HG02588 (cell line): Measurements from ENCODE around the gene CALHM2.

ENCODE experiments used
- ATAC-seq: cut with Tn5 transposase; IDR thresholded peaks from one replicate; pipeline ENCODE4 v1.9.1; 2021; ENCODE audit warnings: mild to moderate bottlenecking, moderate library complexity; ENCODE audit not compliant: unreplicated experiment

Gene CALHM2

DNA sequence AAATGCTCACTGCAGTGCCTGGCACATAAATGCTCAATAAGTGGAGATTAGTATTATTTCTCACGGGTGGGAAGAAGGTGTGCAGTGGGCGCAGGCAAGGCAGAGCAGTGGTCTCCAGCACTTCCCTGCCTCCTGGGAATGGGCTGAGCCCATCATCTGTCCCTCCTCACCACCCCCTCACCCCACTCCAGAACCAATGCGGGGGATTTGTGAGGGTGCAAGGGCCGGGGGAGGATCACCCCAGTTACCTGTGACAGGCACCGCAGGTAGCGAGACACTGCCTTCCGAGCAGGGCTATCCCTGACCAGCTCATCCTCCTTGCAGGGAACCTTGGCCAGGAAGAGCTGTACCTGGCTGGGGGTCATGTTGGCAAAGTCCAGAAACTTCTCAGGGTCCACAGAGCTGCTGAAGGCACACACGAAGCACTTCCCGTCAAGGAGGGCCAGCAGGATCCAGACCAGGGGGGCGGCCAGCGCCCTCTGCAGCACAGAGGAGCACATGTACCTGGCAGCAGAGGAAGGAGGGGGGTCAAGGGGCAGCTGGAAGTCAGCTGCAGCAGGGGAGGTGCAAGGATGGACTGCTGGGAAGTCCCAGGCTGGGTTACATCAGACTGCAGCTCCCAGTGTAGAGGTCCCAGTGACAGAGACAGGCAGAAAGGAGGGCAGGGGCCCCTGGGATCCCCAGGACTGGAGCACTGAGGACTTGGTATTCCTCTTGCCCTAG is 24.0 kb upstream of the CALHM2 start:
- peak; percentile 32 for ATAC-seq

DNA sequence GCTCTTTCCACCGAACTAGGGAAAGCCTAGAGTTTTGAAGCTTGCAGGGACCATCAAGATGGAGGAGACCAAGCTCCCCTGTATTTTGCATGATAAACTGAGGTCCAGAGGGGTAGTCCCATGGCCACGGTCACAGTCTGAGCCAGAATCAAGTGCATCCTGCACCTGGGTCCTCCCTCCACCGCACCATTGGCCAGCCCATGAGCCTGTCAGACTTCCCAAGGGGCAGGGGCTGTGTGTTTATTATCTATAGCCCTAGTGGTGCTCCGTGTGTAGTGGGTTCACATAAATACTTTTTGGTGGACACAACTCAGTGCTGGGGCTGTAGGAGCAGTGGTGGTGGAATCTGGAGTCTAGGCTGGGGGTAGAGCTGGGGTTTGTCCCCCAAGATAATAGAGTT is 23.3 kb upstream of the CALHM2 start:
- no peak for ATAC-seq

- no peak for ATAC-seq
Measured at GRCh38 chr10:103474077-103474476, 21.9 kb upstream of the CALHM2 start.

DNA sequence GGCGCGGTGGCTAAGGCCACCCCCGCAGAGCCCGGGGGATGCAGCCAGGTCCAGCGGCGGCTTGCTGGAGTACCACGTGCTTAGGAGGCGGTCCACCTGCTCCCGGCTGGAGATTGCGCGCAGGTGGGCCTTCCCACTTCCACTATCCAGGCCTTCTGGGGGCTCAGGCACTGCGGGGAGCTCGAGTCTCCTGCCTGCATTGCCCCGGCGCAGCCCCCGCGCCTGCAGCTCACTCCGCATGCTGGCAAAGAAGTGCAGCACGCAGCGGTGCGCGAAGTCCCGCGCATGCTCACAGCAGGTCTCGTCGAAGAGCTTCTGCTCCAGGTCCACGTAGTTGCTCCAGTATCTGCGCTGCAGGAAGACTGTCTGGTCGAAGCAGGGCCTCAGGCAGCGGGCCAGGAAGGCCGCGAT is 21.1 kb upstream of the CALHM2 start:
- no peak for ATAC-seq

DNA sequence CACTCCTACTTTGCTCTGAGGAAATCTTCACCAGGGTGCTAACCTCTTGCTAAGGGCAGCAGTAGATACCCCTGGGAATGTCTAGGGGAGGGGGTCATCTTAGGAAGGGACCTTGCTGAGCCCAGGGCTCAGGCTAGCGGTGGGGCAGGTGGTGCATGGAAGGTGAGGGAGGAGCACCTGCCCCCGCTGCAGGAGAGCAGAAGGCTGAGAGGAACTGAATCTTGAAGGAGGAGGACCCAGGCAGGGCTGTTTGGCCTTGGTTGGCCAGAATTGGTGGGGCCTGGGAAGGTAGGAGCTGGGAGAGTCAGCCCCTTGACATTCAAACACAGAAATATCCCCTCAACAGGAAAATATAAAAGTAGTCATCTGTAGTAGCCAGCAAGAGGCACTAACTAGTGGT is 19.8 kb upstream of the CALHM2 start:
- no peak for ATAC-seq

DNA sequence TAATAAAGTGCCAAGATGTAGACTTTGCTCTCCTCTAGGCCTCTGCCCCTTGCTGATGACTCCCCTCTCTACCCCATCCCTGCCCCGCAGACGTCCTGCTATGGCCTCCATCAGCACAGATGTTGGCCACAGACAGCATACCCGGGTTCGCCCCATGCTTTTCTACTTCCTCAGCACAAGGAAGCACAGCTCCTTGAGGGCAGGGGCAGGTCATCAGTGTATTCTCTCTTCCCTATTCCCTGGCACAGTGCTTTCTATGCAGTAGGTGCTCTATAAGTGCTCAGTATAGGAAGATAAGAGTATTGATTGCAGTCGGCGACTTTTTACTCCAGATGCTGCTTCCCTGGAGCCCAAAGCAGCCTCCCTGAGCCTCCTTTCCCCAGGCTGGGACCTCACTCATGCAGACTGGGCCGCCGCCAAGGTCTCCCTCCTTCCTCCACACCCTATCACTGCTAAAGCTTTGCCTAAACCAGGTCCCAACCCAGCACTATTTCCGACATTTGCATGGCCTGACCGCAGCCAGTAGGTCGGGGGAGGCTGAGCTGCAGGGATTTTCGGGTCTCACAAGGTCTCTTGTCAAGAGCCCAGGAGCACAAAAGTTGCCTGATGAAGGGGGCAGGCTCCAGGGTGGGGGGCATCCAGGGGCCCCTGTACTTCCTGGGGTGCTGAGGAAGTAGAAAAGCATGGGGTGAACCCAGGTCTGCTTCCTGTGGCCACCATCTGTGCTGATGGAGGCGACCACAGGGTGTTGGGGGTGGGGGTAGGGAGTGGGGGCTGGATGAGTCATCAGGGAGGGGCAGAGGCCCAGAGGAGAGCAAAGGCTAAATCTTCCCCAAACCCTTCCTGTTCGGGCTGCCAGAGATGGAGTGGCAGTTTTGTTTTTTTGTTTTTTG is 18.8 kb upstream of the CALHM2 start:
- ATAC-seq: peak; percentile 74

GRCh38 chr10:103469201-103469600 is 17.0 kb upstream of the CALHM2 start:
- ATAC-seq: no peak

DNA sequence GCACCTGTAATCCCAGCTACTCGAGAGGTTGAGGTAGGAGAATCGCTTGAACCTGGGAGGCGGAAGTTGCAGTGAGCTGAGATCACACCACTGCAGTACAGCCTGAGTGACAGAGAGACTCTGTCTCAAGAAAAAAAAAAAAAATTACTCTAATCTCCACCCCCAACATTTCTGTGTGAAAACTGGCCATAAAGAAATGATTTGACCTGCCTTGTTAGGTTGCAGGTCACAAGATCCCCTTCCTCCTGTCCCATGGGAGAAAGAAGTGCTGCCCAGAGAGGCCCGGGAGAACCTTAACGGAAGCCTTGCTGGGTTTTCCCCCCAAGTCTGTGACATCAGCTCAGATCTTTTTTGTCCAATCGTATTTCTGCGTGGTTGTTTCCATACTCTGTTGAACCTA is 15.2 kb upstream of the CALHM2 start:
- ATAC-seq: peak; percentile 30

DNA sequence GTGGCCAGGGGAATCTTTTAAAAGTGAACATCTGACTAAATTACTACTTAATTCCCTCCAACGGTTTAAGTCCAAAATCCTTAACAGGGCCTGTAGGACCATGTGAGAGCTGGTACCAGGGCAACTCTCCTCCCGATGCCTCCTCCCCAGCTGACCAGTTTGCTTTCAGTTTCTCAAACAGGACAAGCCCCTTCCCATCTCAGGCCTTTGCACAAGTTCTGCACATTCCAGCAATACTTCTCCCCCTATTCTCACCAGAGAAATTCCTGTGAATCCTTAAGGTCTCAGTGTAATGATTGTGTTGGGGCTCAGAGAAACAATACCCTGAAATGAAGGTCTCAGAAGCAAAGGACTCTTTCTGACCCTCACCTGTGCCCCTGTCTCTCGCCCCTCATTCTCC is 14.6 kb upstream of the CALHM2 start:
- no peak for ATAC-seq

DNA sequence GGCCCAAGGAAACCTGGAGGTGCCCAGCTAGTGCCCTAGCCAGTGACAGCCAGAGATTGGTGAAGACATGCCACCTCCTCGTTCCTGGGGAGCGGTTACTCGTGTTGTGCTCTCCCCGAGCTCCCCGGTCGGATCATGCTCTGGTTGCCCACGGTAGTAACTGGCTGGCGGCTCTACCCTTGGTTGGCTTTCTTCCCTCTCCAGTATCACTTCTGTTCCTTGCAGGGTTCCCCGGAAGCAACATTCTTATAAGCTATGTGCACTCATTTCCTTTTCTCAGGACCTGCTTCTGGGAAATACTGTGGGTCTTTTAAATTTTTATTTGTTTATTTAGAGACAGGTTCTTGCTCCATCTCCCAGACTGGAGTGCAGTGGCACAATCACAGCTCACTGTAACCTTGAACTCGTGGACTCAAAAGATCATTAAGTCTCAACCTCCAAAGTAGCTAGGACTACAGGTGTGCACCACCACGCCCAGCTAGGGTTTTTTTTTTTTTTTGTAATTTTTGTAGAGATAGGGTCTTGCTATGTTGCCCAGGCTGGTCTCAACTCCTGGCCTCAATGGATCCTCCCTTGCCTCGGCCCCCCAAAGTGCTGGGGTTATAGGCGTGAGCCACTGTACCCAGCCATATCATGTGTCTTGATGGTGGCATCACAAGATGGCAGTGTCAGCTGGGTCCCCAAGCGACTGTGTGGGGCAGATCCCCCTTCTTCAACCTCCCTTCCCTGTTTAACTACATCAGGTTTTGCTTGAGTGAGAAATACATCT is 13.4 kb upstream of the CALHM2 start:
- no peak for ATAC-seq

GRCh38 chr10:103463499-103463898 is 11.3 kb upstream of the CALHM2 start:
- ATAC-seq: no peak

- no peak for ATAC-seq
Measured at GRCh38 chr10:103459615-103460014, 7.4 kb upstream of the CALHM2 start.

- ATAC-seq: peak; percentile 70
Measured at GRCh38 chr10:103458720-103459119, 6.5 kb upstream of the CALHM2 start, which contains the start of gene CALHM1. Gene CALHM1, minus strand, starts transcription at chr10:103458900. Its CDS starts 149 bp downstream, at chr10:103458751.

- no peak for ATAC-seq
Measured at GRCh38 chr10:103457896-103458583, 5.9 kb upstream of the CALHM2 start.

DNA sequence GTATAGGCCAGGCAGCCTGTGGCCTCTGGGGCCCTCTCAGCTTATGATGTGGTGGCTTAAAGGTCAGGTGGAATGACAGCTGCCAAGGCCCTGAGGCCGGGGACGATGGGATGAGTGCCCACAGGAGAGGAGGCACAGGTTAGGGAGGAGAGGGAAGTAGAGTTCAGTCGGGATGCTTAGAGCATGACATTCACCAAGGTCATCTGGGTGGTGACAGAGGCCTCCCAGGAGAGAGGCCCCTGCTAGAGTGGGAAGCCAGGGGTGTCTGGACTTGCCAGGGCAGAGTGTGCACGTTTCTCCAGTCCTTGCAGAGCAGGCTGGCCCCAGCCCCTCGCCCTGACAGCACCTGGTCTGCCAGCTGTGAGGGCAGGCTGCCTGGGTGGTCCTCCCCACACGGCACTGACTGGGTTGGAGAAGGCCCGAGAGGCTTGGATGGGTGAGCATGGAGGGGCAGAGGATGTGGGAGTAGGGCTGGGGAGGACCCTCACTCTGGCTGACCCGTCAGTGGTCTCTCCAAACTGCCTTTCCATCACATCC is 5.1 kb upstream of the CALHM2 start:
- ATAC-seq: no peak

DNA sequence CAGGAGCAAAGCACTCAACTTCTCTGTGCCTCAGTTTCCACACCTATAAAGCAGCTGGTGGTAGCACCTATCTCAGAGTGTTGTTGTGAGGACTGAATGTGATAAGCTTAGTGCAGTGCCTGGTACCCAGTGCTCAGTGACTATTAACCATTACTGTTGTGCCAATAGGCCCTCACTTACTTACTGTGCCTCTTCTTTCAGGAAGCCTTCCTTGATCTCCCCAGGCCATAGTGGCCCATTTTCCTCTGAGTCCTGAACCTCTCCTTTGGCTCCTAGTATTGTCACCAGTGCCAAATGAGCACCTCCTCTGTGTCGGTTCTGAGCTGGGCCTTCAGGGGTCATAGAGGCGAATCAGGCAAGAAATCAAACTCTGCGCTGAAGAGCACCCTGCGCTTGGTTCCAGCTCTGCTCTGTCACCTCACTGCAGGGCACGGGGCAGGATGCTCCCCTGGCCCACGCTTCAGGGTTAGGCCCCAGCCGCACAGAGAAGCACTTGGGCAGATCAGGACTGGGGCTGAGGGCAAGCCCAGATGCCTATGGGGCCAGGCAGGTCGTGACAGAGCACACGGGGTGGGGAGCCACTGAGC is 4.0 kb upstream of the CALHM2 start:
- no peak for ATAC-seq

DNA sequence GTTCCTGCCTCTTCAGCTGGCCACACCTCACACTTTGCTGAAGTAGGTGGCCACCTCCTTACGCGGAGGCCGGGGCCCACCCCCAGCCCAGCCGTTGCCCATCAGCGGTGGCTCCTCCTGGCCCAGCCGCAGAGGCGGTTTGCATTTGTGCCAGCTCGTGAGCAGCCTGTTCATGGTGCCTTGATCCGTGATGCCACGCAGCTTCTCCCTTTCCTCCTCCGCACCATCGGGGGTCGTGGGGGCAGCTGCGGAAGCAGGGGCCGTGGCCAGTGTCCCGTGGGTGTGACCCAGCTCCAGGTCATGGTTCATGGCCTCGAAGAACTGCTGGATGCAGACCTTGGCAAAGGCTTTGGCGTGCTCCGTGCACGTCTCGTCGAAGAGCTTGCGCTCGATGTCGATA is 3.1 kb upstream of the CALHM2 start:
- ATAC-seq: no peak

- ATAC-seq: no peak
Measured at GRCh38 chr10:103454026-103454425, 1.9 kb upstream of the CALHM2 start.

DNA sequence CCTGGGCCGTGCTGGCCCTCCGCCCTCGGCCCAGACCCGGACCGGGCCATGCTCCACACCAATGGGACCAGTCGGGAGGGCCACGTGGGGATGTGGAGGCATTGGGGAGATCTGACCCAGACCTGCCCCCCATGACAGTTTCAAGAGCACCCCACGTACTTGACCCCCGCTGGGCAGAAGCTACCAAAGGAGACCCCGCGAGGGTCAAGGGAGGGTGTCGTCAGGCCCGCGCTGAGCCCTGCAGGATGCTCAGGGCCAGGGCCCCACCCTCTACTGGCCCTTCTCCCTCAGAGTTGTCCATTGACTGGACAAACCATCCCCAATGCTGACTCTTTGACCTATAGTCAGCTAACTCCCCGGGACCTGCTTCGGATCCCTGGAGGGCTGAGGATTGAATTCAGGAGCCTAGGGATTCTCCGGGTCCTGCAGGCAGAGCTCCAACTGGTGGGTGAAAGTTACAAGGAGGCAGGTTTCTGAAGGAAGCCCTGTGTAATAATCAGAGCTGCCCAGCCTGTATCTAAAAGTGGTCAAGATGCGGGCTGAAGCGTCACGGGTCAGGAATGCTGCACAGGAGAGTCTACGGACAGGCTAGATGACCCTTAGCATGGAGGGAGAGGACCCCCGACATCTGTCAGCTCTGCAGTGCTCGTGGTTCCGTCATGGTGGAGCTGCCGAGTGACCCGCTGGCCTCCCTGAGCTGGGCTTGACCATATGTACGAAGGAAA is 498 bp upstream of the CALHM2 start:
- ATAC-seq: no peak
